ENCODE data around the gene DLL4.
A peak's percentile ranks its signal among the peaks of the same experiment; 100 is the strongest.

The DLL4 gene

DNA sequence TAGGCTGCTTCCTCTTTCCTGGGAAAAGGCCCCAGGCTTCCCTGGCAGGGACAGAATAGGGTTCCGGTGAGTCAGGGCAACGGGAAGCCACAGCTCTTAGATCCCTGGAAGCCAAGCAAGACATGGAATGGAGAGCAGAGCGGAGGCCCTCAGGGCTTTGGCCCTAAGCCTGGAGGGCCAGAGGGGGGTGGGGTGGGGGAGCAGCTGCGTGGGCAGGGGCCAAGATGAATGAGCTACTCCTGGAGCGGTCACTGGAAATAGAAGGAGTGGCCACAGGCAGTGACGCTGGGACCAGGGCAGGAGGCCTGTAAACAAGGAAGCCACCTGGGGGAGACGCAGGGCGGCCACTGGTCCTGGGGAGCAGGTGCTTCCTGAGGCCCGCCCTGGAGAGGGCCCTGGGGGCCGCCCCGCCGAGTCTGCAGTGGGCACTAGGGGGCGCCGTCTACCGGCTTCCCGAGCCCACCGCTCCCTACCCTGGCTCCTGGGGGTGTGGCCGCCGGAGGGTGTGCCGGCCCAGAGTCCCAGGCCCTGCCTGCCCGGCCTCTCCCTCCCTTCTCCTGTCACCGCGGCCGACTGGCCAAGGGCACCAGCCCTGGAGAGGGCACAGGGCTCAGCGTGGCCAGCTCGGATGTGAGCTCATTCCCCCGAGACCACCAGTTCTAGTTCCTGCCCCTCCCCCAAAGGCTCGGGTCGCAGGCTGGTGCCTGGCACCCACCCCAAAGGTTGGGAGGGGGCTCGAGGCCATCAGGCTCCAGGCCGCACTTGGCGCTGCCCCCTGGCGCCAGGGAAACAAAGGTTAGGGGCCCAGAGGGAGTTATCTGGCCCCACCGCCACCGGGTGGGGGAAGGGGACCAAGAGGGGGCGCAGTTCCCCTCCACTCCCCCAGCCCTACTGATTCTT is 22.8 kb upstream of the DLL4 start:
- TF ChIP-seq, protein P1, sequence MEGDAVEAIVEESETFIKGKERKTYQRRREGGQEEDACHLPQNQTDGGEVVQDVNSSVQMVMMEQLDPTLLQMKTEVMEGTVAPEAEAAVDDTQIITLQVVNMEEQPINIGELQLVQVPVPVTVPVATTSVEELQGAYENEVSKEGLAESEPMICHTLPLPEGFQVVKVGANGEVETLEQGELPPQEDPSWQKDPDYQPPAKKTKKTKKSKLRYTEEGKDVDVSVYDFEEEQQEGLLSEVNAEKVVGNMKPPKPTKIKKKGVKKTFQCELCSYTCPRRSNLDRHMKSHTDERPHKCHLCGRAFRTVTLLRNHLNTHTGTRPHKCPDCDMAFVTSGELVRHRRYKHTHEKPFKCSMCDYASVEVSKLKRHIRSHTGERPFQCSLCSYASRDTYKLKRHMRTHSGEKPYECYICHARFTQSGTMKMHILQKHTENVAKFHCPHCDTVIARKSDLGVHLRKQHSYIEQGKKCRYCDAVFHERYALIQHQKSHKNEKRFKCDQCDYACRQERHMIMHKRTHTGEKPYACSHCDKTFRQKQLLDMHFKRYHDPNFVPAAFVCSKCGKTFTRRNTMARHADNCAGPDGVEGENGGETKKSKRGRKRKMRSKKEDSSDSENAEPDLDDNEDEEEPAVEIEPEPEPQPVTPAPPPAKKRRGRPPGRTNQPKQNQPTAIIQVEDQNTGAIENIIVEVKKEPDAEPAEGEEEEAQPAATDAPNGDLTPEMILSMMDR (IDR thresholded peaks at IDR 0.05; ENCODE audit: low read depth, low read length, missing control alignments) = peak; percentile 87
- H3K4me3 ChIP-seq (ENCODE audit: low read depth, low read length) = peak overlapping the region; percentile 50
- DNase-seq (ENCODE audit: low read depth) = peak; percentile 37

DNA sequence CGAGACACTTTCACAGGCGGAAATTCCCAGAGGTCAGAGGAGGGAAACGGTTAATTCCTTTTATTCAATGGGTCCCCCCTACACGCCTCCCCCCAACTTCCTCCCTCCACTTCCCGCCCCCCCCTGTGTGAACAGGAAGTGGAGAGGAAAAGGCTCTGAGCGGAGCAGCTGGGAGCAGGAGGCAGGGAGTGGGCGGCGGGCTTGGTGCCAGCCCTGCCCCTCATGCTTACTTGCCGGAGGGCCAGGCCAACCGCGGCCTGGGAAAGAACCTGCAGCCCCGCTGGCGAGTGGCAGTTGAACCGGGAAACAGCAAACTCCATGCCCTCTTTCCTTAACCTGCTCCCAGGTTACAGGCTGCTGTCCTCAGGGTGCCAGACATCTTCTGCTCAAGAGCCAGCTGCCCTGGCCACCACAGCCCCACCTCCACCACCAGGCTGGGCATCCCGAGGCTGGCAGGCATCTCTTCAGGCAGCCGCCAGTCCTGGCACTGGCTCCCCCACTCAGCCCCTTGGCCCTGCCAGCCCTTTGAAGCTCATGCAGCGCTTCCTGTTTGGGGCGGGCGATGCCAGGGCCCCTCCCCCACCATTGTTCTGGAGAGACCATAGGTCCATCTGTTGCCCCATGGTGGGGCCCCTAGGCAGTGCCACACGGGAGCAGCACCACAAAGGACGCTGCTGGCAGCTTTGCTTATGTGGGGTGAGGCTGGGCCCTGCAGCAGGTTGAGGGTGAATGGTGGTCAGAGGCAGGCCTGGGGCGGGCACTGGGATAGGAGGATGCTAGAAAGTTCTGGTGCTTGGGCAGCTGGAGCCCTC is 21.9 kb upstream of the DLL4 start:
- peak overlapping the region; percentile 50 for H3K4me3 ChIP-seq (ENCODE audit: low read depth, low read length)
- TF ChIP-seq, protein P1 (IDR thresholded peaks at IDR 0.05; ENCODE audit: low read depth, low read length, missing control alignments) = no peak
- no peak for DNase-seq (ENCODE audit: low read depth)

DNA sequence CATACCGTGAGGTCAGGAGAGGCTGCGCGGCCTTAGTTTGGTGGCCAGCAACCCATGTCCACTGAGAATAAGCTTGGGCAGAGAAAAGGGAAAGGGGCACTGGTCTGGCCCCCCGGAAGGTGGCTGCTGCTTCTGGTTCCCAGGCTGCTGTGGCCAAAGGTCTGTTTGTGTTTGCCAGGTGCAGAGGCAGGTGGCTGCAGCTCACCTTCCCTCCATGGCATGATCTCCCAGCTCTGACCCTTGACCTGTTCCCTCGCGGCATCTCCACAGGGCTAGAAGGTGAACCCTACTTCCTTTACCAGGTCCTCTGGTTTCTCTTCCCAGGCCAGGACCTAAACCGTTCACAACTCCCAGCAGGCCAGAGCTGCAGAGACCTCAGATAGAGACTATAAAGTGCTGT is 21.0 kb upstream of the DLL4 start:
- H3K4me3 ChIP-seq (ENCODE audit: low read depth, low read length) = no peak overlapping the region

DNA sequence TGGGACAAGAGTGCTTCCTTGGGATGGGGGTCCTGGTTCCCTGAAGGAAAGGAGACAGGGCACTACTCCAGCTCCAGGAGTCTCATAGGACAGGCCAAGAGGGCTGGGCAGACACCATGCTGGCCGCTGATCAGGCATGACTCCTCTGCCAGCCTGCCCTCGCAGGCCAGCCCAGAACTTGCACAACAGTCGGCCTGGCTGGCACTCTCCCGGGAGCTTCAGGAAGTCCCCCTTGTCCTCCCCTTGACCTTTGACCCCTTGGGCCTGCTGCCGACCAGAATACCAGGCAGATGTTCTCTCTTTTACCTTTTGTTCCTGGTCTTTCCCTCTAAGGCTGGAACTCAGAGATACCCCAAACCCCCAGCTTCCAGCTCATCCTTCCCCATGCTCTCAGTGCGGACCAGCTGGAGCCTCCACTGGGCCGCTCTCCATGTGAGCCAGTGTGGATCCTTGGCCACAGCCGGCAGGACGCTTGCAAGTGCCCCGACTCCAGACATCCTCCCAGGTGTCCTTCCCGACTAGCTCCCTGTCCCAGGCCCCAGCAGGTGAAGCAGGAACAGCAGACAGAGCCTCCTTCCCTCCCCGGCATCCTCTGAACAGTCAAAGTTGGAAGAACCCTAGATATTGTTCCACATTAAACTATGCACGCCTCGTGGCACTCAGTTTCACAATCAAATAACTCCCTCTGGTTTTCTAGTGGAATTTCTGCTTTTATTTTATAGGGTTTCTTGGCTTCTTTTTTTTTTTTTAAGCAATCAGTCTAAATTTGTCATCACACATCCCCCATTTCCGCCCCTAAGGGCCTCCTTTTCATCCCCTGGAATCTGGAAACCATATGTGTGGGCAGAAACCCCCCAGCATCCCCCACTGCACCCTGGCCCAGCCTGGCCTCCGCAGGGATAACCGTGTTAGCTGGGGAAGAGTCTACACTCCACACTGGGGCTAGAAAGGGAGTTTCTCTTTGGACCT is 19.2 kb upstream of the DLL4 start:
- DNase-seq (ENCODE audit: low read depth) = no peak
- TF ChIP-seq, protein P1 (IDR thresholded peaks at IDR 0.05; ENCODE audit: low read depth, low read length, missing control alignments) = no peak
- no peak overlapping the region for H3K4me3 ChIP-seq (ENCODE audit: low read depth, low read length)

More for the DNA sequence above, 21.0 kb upstream of the DLL4 start:
- DNase-seq (ENCODE audit: low read depth) = no peak
- TF ChIP-seq, protein P1 (IDR thresholded peaks at IDR 0.05; ENCODE audit: low read depth, low read length, missing control alignments) = no peak

DNA sequence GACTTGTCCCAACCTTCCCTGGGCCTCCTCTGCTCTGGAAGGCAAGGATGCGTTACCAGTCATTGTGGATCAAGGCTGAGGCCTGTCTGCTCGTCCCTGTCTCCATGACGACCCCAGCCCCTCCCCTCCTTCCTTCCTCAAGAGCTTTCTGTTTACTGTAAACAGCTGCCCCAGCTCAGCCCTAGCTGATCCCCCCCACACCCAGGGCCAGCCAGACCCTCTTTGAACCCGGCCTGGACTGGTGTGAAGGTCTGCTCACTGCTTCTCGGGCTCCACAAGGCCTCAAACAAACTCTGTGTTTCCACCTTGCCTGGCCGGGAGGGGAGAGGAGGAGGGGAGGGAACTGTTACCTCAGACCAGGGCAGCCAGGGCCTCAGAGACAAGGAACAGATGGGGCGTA is 18.0 kb upstream of the DLL4 start:
- TF ChIP-seq, protein P1 (IDR thresholded peaks at IDR 0.05; ENCODE audit: low read depth, low read length, missing control alignments) = no peak
- H3K4me3 ChIP-seq (ENCODE audit: low read depth, low read length) = no peak overlapping the region
- no peak for DNase-seq (ENCODE audit: low read depth)

DNA sequence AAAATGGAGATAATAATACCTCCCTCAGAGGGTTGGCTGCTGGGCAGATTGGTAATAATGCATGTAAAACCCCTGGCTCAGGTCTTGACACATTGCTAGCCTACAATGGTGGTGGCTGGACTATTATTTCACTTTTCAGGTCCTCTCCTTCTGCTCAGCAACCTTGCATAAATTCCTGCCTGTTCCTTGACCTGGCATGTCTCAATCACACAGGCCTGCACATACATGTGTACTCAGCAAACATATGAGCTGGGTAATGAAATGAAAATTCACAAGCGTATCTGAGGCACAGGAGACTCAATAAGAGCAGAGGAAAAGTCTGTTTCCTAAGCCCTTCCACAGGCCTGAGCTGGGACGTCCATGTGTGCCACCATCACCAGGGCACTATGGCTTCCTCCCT is 17.4 kb upstream of the DLL4 start:
- TF ChIP-seq, protein P1 (IDR thresholded peaks at IDR 0.05; ENCODE audit: low read depth, low read length, missing control alignments) = no peak
- DNase-seq (ENCODE audit: low read depth) = no peak
- no peak overlapping the region for H3K4me3 ChIP-seq (ENCODE audit: low read depth, low read length)

Measured in GM12864 (cell line).